ENCODE results near the gene NDUFAF8. TPM values are rescaled to one million over a fixed set of nuclear protein-coding genes. Genes with fewer than 3 reads are reported as not detected.

The NDUFAF8 gene
- total RNA-seq, 2 donors from 2014 or later, result 20.8 to 26.5 TPM

DNA sequence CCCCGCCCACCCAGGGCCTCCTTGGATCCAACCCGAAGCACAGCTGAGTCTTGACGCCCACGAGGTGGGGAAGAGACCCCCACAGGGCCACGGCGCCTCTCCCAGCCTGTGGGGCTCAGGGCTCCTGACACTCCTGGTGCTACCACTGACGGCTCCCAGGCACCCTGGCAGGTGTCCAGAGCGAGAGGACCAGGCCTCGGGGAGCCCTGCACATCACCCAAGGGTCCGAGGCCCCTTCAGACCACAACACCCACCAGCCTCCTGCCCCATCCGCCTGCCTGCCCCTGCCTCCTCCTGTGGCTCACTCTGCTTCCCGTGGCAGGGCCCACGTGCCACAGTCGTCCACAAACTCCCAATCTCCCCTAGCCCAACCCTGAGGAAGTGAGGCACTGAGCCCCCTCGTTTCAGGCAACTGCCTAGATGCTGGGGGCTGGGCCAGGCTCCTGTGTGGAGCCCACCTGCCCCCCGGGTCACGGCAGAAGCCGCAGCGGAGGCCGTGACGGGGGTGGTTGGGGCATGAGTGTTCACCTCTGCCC is 44.8 kb upstream of the NDUFAF8 start:
- no peak overlapping the region for H3K27ac ChIP-seq
- no peaks in the 10 kb centered on the region for H3K9me3 ChIP-seq
- intact Hi-C loops (cut with DNase I), result no loop called here
- no peaks in the 10 kb centered on the region for H3K4me1 ChIP-seq
- DNase-seq, result no peak
- TF ChIP-seq, protein P1, sequence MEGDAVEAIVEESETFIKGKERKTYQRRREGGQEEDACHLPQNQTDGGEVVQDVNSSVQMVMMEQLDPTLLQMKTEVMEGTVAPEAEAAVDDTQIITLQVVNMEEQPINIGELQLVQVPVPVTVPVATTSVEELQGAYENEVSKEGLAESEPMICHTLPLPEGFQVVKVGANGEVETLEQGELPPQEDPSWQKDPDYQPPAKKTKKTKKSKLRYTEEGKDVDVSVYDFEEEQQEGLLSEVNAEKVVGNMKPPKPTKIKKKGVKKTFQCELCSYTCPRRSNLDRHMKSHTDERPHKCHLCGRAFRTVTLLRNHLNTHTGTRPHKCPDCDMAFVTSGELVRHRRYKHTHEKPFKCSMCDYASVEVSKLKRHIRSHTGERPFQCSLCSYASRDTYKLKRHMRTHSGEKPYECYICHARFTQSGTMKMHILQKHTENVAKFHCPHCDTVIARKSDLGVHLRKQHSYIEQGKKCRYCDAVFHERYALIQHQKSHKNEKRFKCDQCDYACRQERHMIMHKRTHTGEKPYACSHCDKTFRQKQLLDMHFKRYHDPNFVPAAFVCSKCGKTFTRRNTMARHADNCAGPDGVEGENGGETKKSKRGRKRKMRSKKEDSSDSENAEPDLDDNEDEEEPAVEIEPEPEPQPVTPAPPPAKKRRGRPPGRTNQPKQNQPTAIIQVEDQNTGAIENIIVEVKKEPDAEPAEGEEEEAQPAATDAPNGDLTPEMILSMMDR (IDR thresholded peaks at IDR 0.05), result no peak
- no peak for TF ChIP-seq POLR2A (IDR thresholded peaks at IDR 0.05)
- 91 to 93% methylated on average over 6 to 17 of the region's 21 CpGs for WGBS, 2 donors
- H3K4me3 ChIP-seq, result no peak overlapping the region
- H3K36me3 ChIP-seq (replicated peaks in 1 of 2; ENCODE audit: insufficient read depth in 1 of 2, low read depth in 2 of 2), result no peaks in the 10 kb centered on the region
- H3K27me3 ChIP-seq, result no peaks in the 10 kb centered on the region
- no peak for ATAC-seq

DNA sequence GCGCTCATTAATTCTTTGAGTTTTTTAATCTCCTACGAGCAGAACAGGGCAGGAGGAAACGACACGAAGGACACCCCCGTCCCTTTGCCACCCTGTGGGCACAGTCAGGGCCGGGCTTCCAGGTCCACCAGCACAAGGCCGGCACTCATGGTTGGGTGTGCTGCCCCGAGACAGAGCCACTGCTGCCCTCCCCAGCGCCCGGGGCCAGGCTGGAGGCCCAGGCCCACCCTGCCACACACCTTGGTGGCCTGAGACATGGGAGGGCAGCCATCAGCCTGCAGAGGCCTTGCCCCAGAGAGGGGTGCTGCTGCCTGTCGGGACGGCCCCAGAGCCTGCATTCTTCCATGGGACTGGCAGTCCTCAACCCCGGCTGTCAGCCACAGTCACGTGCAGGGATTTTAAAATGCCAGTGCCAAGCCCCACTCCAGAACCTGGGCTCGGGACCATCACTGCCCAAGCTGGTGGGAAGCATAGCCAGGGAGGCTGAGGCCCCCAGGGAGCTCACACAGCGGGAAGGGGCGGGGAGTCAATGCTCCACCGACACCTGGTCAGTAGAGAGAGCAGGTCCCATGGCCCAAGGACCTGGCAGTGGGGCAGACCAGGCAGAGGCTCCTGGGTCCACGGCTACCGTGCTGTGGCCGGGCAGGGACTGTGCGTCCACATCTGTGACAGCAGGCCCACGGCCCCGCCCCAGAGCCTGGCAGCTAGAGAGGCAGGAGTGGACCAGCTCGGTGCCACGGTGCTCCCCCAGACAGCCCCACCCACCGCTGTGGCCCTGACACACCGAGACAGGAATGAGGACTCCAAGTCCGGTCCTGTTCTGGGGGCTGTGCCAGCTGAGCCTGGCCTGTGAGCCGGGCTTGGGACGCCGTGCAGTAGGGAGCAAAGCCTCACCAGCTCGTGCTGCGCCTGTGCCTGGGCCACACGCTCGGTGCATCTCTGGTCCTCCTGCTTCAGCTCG is 43.9 kb upstream of the NDUFAF8 start:
- Histone ChIP-seq H3K4me1 (peaks cover under 1% of the 10 kb centered on the region), H3K27me3 (no peaks in the 10 kb centered on the region), H3K4me3 (no peak overlapping the region), H3K36me3 (replicated peaks in 1 of 2; ENCODE audit: insufficient read depth in 1 of 2, low read depth in 2 of 2) (no peaks in the 10 kb centered on the region), H3K27ac (no peak overlapping the region), H3K9me3 (no peaks in the 10 kb centered on the region)
- 94 to 97% methylated on average over 6 to 32 of the region's 37 CpGs for WGBS, 2 donors
- DNase-seq (no peak), ATAC-seq (no peak)
- intact Hi-C loops (cut with DNase I), result loop anchor here (5.0 kb wide), 1 partner anchor 53 kb away; no protein-coding TSS in a partner anchor
- TF ChIP-seq POLR2A (IDR thresholded peaks at IDR 0.05), result no peak
- TF ChIP-seq, protein P1 (IDR thresholded peaks at IDR 0.05), result no peak

DNA sequence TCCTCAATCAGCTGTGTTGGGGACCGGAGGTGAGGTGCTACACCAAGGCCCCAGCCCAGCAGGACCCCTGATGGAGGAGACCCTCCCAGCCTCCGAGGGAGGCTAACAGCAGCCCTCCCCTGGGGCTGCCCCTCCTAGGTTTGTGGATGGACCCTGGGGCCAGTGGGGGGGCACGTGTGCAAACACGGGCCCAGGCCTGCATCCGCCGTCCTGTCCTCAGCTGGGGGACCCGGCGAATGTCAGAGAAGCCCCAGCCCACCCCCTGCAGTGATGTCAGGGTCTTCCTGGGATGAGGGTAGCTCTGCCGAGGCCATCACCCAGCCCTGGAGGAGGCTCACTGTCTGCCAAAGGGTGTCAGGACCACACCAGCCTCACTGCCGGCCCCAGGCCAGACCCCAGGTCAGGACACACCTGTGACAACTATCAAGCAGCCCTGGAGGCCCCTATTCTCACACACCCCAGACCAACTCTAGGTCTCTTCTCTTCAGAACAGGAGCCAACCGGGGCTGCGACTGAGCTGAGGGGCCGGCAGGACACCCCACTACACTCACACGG is 43.1 kb upstream of the NDUFAF8 start:
- WGBS, 2 donors, result 83 to 89% methylated on average over 3 to 12 of the region's 14 CpGs
- H3K27ac ChIP-seq, result no peak overlapping the region
- TF ChIP-seq, protein P1 (IDR thresholded peaks at IDR 0.05), result no peak
- no peak for TF ChIP-seq POLR2A (IDR thresholded peaks at IDR 0.05)

DNA sequence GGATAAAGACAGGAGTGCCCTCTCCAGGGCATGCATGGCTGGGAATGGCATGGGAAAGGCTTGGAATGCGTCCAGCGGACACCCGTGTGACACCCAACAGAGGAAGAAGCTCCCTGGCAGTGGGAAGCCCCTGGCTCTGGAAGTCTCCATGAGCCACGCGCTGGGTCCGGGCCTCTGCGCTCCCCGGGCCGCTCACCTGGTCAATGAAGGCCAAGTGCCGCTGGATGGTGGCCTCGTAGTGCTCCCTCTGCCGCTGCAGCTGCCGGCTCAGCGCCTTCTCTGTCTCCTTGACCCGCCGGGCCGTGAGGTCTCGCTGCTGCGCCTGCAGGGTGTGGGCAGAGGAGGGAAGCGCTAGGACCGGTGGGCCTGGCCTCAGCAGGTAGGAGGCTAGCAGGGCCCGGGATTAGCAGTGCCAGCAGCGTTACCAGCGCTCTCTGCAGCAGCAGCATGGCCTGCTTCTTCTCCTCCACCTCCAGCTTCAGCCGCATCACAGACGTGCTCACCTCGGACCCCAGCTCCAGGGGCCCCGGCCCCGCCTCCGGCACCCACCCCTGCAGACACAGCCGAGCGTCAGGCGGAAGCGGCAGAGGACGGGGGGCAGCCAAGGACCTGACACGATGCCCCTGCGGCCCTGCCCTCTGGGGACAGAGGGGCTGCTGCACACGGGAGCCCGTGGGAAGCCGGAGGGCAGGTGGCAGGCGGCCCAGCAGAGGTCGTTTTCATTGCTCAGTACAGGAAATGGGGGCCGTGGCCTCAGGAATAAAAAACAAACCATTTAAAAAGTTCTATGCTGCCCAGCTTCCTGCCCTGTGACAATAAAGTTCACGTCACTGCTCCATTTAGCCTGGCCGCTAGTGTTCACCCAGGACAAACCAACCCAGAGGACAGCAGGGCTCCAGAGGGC is 42.4 kb upstream of the NDUFAF8 start:
- TF ChIP-seq, protein P1 (IDR thresholded peaks at IDR 0.05), result no peak
- no peak for TF ChIP-seq POLR2A (IDR thresholded peaks at IDR 0.05)
- ATAC-seq (no peak), DNase-seq (no peak)
- no peak overlapping the region for H3K27ac ChIP-seq
- H3K36me3 ChIP-seq (replicated peaks in 1 of 2; ENCODE audit: insufficient read depth in 1 of 2, low read depth in 2 of 2), result no peaks in the 10 kb centered on the region
- H3K4me3 ChIP-seq, result no peak overlapping the region
- intact Hi-C loops (cut with DNase I), result loop anchor here (5.0 kb wide), 1 partner anchor 54 kb away; no protein-coding TSS in a partner anchor
- H3K9me3 ChIP-seq, result no peaks in the 10 kb centered on the region
- 89 to 90% methylated on average over 15 to 45 of the region's 45 CpGs for WGBS, 2 donors
- H3K4me1 ChIP-seq, result peaks cover 9% of the 10 kb centered on the region
- H3K27me3 ChIP-seq, result no peaks in the 10 kb centered on the region

More for the DNA sequence above, 43.1 kb upstream of the NDUFAF8 start:
- Histone ChIP-seq H3K9me3 (no peaks in the 10 kb centered on the region), H3K27me3 (no peaks in the 10 kb centered on the region), H3K4me1 (peaks cover 8% of the 10 kb centered on the region), H3K36me3 (replicated peaks in 1 of 2; ENCODE audit: insufficient read depth in 1 of 2, low read depth in 2 of 2) (no peaks in the 10 kb centered on the region), H3K4me3 (no peak overlapping the region)
- ATAC-seq (no peak), DNase-seq (no peak)
- intact Hi-C loops (cut with DNase I), result loop anchor here (5.0 kb wide), 1 partner anchor 54 kb away; no protein-coding TSS in a partner anchor

All from body of pancreas (tissue), 4 donors.